Skeletal muscle cell (primary cell): Measurements from ENCODE around the gene RPL18.
A peak's percentile ranks its signal among the peaks of the same experiment; 100 is the strongest.
"Not testable (repeated sequence)": the region's sequence is repeated elsewhere in the genome, so short reads cannot be mapped to it uniquely, and the experiment has no call there.

Experiments
- DNase-seq: peaks from one replicate; pipeline ENCODE4 v3.0.0-alpha.2; 2010; ENCODE audit warnings: low read depth
- H3K4me3 ChIP-seq: 2 replicates; pipeline ENCODE4 v1.5.1; 2011; ENCODE audit warnings: low read depth, mild to moderate bottlenecking, control low read depth, low read length, moderate library complexity

The RPL18 gene

DNA sequence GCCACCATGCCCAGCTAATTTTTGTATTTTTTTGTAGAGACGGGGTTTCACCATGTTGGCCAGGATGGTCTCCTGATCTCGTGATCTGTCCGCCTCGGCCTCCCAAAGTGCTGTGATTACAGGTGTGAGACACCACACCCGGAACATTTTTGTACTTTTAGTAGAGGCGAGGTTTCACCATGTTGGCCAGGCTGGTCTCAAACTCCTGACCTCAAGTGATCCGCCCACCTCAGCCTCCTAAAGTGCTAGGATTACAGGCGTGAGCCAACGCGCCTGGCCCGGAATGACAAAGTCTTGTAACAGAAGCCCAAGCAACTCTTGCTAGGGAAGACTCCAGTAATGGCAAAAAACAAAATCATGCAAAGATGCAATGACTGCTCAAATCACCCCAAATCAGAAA, 13.3 kb upstream of the RPL18 start:
- DNase-seq: not testable (repeated sequence)

GRCh38 chr19:48631225-48631624, 12.2 kb upstream of the RPL18 start:
- H3K4me3 ChIP-seq: peak overlapping the region; percentile 3
- no peak for DNase-seq

More for the DNA sequence above, 13.3 kb upstream of the RPL18 start:
- not testable (repeated sequence) for H3K4me3 ChIP-seq

GRCh38 chr19:48630296-48631063, 11.5 kb upstream of the RPL18 start:
- H3K4me3 ChIP-seq: peak overlapping the region; percentile 3
- no peak for DNase-seq

- DNase-seq: no peak
- no peak overlapping the region for H3K4me3 ChIP-seq
Observed at GRCh38 chr19:48629599-48630295, 10.8 kb upstream of the RPL18 start.

GRCh38 chr19:48629297-48629598, 10.3 kb upstream of the RPL18 start:
- no peak overlapping the region for H3K4me3 ChIP-seq
- no peak for DNase-seq

GRCh38 chr19:48628486-48629296, 9.7 kb upstream of the RPL18 start:
- no peak for DNase-seq
- no peak overlapping the region for H3K4me3 ChIP-seq

DNA sequence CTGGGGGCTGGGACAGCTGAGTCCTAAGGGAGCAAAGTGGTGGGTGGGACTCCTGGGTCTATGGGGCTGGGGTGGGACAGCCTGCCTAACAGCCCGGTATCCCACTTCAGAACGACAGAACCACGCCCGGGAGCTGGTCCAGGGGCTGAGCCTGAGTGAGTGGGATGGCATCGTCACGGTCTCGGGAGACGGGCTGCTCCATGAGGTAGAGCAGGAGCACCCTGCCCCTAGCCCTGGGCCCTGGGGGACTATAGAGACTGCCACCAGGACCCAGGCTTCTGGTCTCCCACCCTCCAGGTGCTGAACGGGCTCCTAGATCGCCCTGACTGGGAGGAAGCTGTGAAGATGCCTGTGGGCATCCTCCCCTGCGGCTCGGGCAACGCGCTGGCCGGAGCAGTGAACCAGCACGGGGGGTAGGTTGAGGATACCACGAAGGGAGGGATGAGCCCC, 8.9 kb upstream of the RPL18 start:
- DNase-seq: no peak
- no peak overlapping the region for H3K4me3 ChIP-seq

GRCh38 chr19:48627201-48627864, 8.4 kb upstream of the RPL18 start:
- no peak for DNase-seq
- H3K4me3 ChIP-seq: no peak overlapping the region

DNA sequence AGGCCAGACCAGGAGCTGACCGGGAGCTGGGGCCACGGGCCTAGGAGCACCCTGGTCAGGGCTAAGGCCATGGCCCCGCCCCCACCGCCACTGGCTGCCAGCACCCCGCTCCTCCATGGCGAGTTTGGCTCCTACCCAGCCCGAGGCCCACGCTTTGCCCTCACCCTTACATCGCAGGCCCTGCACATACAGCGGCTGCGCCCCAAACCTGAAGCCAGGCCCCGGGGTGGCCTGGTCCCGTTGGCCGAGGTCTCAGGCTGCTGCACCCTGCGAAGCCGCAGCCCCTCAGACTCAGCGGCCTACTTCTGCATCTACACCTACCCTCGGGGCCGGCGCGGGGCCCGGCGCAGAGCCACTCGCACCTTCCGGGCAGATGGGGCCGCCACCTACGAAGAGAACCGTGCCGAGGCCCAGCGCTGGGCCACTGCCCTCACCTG, 6.9 kb upstream of the RPL18 start:
- no peak for DNase-seq
- H3K4me3 ChIP-seq: no peak overlapping the region

GRCh38 chr19:48624791-48625723, 6.1 kb upstream of the RPL18 start:
- peak overlapping the region; percentile 54 for H3K4me3 ChIP-seq
- DNase-seq: no peak

- peak overlapping the region; percentile 54 for H3K4me3 ChIP-seq
- peak; percentile 92 for DNase-seq
Observed at GRCh38 chr19:48624067-48624594, 5.2 kb upstream of the RPL18 start.

DNA sequence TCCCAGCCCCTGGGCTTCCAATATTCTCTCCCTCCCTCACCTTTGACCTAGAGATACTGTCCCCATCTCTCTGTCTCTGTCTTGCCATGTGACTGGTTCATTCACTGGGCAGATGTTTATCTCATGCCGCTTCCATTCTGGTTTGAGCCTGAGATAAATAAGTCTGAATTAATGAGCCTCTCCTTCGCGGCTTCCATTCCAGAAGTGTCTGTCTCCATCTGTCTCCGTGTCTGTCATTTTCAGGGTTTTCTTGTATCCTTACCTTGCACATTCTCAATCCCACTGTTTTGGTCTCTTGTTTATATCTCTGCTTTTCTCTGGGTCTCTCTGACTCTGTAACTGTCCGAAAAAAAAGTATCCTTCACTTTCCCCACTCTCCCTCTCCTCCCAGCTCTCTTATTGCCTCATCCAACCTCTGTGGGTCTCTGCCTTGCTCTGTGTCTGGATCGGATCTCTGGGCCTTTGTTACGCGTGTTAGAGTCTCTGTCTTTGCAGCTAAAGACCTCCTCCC, 4.6 kb upstream of the RPL18 start:
- H3K4me3 ChIP-seq: peak overlapping the region; percentile 39
- DNase-seq: no peak

DNA sequence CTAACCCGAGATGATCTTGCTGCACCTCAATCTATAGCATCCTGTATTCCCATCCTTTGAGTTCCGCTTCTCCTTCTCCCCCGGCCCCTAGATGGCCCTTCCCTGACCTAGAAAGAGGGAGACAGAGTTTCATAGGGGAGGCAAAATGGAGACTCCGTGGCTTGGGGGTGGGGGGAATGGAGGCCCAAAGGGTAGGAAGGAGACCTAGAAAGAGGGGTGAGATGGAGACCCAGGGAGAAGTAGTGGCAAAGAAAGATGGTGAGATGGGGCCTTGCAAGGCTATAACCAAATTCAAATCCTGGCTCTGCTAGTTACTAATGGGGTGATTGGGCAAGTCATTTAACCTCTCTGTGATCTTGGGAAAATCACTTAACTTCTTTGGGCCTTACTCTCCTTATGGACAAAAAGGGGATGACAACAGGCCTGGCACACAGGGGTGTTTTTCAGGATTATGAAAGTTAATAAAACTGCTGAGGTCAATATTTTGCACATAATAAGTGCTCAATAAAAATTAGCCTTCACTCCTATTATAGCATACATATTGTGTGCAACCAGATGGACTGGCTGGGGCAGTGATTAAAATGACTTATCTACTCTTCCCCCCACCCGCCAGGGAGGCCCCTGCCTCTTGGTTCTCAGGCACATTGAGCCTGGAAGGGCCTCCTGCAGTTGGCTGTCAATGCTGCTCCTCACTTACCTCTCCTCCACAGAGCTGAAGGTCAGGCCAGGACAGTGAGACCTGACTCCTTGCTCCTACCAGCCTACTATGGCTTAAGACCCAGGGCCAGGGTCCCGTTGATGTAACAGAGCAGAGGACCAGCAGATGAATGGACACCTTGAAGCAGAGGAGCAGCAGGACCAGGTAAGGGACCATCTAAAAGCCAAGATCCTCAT, 961 bp upstream of the RPL18 start:
- no peak for DNase-seq

DNA sequence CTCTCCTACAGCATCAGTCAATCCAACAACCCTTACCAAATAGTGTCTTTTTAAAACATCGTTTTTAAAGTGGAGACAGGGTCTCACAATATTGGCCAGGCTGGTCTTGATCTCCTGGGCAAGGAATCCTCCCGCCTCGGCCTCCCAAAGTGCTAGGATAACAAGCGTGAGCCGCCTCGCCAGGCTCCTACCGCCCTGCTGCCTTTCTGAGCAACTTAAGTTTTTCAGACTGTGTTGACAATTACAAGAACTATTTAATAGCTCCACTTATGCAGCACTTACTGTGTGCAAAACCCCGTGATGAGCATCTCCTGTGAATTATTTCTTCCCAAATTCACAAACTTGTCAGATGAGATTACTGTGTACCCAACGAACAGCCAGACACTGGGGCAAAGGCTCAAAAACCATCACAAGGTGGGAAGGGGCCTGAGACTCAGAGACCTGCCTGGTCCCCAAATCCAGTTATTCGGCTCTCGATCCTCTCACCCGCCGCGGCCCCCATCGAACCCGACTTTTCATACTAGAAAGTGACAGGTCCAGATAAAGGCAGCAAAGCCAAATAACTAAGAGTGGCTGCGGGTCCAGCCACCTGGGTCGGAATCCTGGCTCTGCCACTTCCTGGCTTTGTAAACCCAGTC, 581 bp downstream of the RPL18 start:
- peak overlapping the region; percentile 100 for H3K4me3 ChIP-seq
- no peak for DNase-seq

More for the DNA sequence above, 961 bp upstream of the RPL18 start:
- peak overlapping the region; percentile 100 for H3K4me3 ChIP-seq

- no peak for DNase-seq
- peak overlapping the region; percentile 100 for H3K4me3 ChIP-seq
Observed at GRCh38 chr19:48617146-48617937, 1.6 kb downstream of the RPL18 start.

GRCh38 chr19:48616491-48617056, 2.4 kb downstream of the RPL18 start:
- H3K4me3 ChIP-seq: no peak overlapping the region
- DNase-seq: no peak
